ENCODE measurements around the gene TNFRSF4.

The TNFRSF4 gene

GRCh38 chr1:1161683-1162079 is 52.3 kb downstream of the TNFRSF4 start:
- no peaks in the 10 kb centered on the region for H3K36me3 Mint-ChIP-seq (ENCODE audit: low read depth)
- no peaks in the 10 kb centered on the region for H3K9me3 Mint-ChIP-seq
- no peak overlapping the region for H3K4me3 Mint-ChIP-seq
- no peaks in the 10 kb centered on the region for H3K27me3 Mint-ChIP-seq
- peaks cover 3% of the 10 kb centered on the region for H3K4me1 Mint-ChIP-seq (ENCODE audit: low read depth)
- H3K27ac Mint-ChIP-seq: no peak overlapping the region

Measured in stimulated activated naive CD8-positive, alpha-beta T cell treated with anti-CD3 and anti-CD28 coated beads, Interleukin-15, Interleukin-2, amounts not matched to agents 100 ng/mL and 50 ng/mL, for 24 hours (primary cell).